PC-9 (cell line): ENCODE measurements around the gene NEIL1. TPM values are rescaled to one million over a fixed set of nuclear protein-coding genes. Genes with fewer than 3 reads are reported as not detected.
"Not testable (repeated sequence)": the region's sequence is repeated elsewhere in the genome, so short reads cannot be mapped to it uniquely, and the experiment has no call there.

Source experiments
- Bru-seq: library from RNA; stranded (reverse); fragments of 400-500 nt; gene quantifications from one replicate; lab custom pipeline; 2021; lab: Mats Ljungman, UMichigan
- BruChase-seq, 2 experiments: library from RNA; stranded (reverse); fragments of 400-500 nt; gene quantifications; one replicate each; lab custom pipeline; 2021; lab: Mats Ljungman, UMichigan
- BruUV-seq: library from RNA; stranded (reverse); fragments of 400-500 nt; replicated peaks from 2 replicates; lab custom pipeline; 2021; lab: Mats Ljungman, UMichigan
- CTCF ChIA-PET: fragments of 300-600 bp; sonication (Branson Sonifier 250); formaldehyde crosslinking; loops from one replicate; lab custom pipeline; 2022; ENCODE audit warnings: antibody characterized with exemption; lab: Charles Lee
- POLR2A ChIA-PET: fragments of 300-600 bp; sonication (Branson Sonifier 250); formaldehyde crosslinking; loops from one replicate; lab custom pipeline; 2022; ENCODE audit warnings: antibody characterized with exemption; ENCODE audit not compliant: unreplicated experiment; lab: Charles Lee
- DNase-seq, 2 experiments: peaks; one replicate each; pipeline versions ENCODE4 v3.0.0 to v3.0.0-alpha.2; 2015 to 2022; ENCODE audit warnings: mixed read lengths in 1 of 2
- H2AFZ ChIP-seq: fragments of 200-600 bp; sonication (generic); 2 replicates; pipeline ENCODE4 v1.8.1; 2017; ENCODE audit warnings: antibody characterized with exemption
- H3F3A ChIP-seq: fragments of 200-600 bp; sonication (generic); 2 replicates; pipeline ENCODE4 v1.8.1; 2017; ENCODE audit warnings: antibody characterized with exemption, mild to moderate bottlenecking, low read depth; ENCODE audit not compliant: insufficient read depth
- H3K27ac ChIP-seq: fragments of 200-600 bp; sonication (generic); 2 replicates; pipeline ENCODE4 v1.6.1; 2016; ENCODE audit warnings: mixed run types
- H3K27me3 ChIP-seq: fragments of 200-600 bp; sonication (generic); 2 replicates; pipeline ENCODE4 v1.6.1; 2016; ENCODE audit warnings: low read depth, mixed run types; ENCODE audit not compliant: insufficient read depth
- H3K36me3 ChIP-seq: fragments of 200-600 bp; sonication (generic); 2 replicates; pipeline ENCODE4 v1.6.1; 2016; ENCODE audit warnings: low read depth, mixed run types
- H3K4me1 ChIP-seq: fragments of 200-600 bp; sonication (generic); replicated peaks from 2 replicates; pipeline ENCODE4 v1.6.1; 2016; ENCODE audit warnings: mixed run types; ENCODE audit not compliant: insufficient read depth
- H3K4me2 ChIP-seq: fragments of 200-600 bp; sonication (generic); 2 replicates; pipeline ENCODE4 v1.6.1; 2017; ENCODE audit warnings: mixed run types
- H3K4me3 ChIP-seq: fragments of 200-600 bp; sonication (generic); 2 replicates; pipeline ENCODE4 v1.6.1; 2016; ENCODE audit warnings: mixed run types
- H3K79me2 ChIP-seq: fragments of 200-600 bp; sonication (generic); 2 replicates; pipeline ENCODE4 v1.6.1; 2017; ENCODE audit warnings: low read depth, mixed run types
- H3K9me2 ChIP-seq: fragments of 200-600 bp; sonication (generic); 2 replicates; pipeline ENCODE4 v1.8.1; 2017; ENCODE audit warnings: mild to moderate bottlenecking; ENCODE audit not compliant: insufficient read depth
- H3K9me3 ChIP-seq: fragments of 200-600 bp; sonication (generic); 2 replicates; pipeline ENCODE4 v1.8.1; 2016; ENCODE audit warnings: low read depth; ENCODE audit not compliant: insufficient read depth
- H4K20me1 ChIP-seq: fragments of 200-600 bp; sonication (generic); 2 replicates; pipeline ENCODE4 v1.8.1; 2017; ENCODE audit not compliant: insufficient read depth
- EZH2 ChIP-seq: fragments of 200-600 bp; sonication (generic); IDR thresholded peaks from 2 replicates; pipeline ENCODE4 v1.8.0; 2017; ENCODE audit warnings: antibody characterized with exemption, low read depth
- intact Hi-C: fragments of 100-400 bp; cut with micrococcal nuclease; formaldehyde crosslinking; loops from one replicate; pipeline ENCODE4 v1.10.0; 2022; ENCODE audit not compliant: unreplicated experiment
- long read RNA-seq: library from polyadenylated mRNA; stranded (forward); transcript quantifications from one replicate; pipeline ENCODE4 v2.0.0, GENCODE V29; 2022
- total RNA-seq: library from RNA; stranded (reverse); gene quantifications from 2 replicates; pipeline ENCODE4 v1.2.3, GENCODE V29; 2021
- TF ChIP-seq, protein P1 (sequence below): fragments of 200-600 bp; sonication (generic); conservative IDR thresholded peaks from 2 replicates; pipeline ENCODE4 v1.6.1; 2017; ENCODE audit warnings: mixed run types, antibody characterized with exemption, mild to moderate bottlenecking, moderate library complexity

The NEIL1 gene, protein sequence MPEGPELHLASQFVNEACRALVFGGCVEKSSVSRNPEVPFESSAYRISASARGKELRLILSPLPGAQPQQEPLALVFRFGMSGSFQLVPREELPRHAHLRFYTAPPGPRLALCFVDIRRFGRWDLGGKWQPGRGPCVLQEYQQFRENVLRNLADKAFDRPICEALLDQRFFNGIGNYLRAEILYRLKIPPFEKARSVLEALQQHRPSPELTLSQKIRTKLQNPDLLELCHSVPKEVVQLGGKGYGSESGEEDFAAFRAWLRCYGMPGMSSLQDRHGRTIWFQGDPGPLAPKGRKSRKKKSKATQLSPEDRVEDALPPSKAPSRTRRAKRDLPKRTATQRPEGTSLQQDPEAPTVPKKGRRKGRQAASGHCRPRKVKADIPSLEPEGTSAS
- total RNA-seq (21.3 and 27.1 TPM in 2 replicates), Bru-seq, nascent RNA (percentile 36 among the genes with signal in this experiment), BruChase-seq, experiment 1, labeled RNA remaining after a 2-hour chase (percentile 53 among the genes with signal in this experiment), BruChase-seq, experiment 2, labeled RNA remaining after a 6-hour chase (percentile 51 among the genes with signal in this experiment)
- long read RNA-seq, result 0 reads

DNA sequence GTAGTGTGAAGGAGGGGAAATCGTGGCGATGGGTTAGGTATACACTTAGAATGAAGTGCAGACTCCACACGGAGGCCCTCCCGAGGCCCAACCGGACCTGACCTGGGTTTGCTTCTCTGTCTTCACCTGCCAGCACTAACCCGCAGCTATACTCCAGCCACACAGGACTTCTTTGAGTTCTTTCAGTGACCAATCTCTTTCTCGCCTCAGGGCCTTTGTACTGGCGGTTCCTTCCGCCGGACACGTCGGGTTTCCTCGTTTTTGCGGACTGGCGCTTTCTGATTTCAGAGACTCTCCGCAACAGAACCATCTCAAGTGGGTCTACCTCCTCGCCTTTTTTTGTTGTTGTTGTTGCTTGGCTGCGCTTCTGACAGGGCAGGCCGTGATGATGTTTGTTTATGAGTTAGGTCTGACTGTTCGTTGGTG lies at the start of gene NEIL1:
TSS of gene NEIL1 (plus strand) at position 244 of the 426 bp plus-strand sequence. CDS start 1,867 bp downstream, outside the sequence.
- CTCF ChIA-PET, result no interaction called here
- no peak for DNase-seq
- intact Hi-C loops, result no loop called here
- H3K9me3 ChIP-seq, result no peaks in the 10 kb centered on the region
- H4K20me1 ChIP-seq, result no peaks in the 10 kb centered on the region
- peak within 1 kb of the TSS; percentile 84 for H2AFZ ChIP-seq
- H3K36me3 ChIP-seq, result no peaks in the 10 kb centered on the region
- POLR2A ChIA-PET, result no interaction called here
- H3K79me2 ChIP-seq, result no peaks in the 10 kb centered on the region
- H3K4me2 ChIP-seq, result peak within 1 kb of the TSS; percentile 100
- H3K27me3 ChIP-seq, result no peaks in the 10 kb centered on the region
- no TSS peak for BruUV-seq
- TF ChIP-seq, protein P1, sequence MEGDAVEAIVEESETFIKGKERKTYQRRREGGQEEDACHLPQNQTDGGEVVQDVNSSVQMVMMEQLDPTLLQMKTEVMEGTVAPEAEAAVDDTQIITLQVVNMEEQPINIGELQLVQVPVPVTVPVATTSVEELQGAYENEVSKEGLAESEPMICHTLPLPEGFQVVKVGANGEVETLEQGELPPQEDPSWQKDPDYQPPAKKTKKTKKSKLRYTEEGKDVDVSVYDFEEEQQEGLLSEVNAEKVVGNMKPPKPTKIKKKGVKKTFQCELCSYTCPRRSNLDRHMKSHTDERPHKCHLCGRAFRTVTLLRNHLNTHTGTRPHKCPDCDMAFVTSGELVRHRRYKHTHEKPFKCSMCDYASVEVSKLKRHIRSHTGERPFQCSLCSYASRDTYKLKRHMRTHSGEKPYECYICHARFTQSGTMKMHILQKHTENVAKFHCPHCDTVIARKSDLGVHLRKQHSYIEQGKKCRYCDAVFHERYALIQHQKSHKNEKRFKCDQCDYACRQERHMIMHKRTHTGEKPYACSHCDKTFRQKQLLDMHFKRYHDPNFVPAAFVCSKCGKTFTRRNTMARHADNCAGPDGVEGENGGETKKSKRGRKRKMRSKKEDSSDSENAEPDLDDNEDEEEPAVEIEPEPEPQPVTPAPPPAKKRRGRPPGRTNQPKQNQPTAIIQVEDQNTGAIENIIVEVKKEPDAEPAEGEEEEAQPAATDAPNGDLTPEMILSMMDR, result no peak
- TF ChIP-seq EZH2, result no peak
- H3K4me3 ChIP-seq, result peak within 1 kb of the TSS; percentile 84
- no peak within 1 kb of the TSS for H3K27ac ChIP-seq
- H3K9me2 ChIP-seq, result no peaks in the 10 kb centered on the region
- H3F3A ChIP-seq, result 0 out of 2 replicates have a peak, but pooled peaks cover 3% of the 10 kb centered on the region
- H3K4me1 ChIP-seq, result no peaks in the 10 kb centered on the region

DNA sequence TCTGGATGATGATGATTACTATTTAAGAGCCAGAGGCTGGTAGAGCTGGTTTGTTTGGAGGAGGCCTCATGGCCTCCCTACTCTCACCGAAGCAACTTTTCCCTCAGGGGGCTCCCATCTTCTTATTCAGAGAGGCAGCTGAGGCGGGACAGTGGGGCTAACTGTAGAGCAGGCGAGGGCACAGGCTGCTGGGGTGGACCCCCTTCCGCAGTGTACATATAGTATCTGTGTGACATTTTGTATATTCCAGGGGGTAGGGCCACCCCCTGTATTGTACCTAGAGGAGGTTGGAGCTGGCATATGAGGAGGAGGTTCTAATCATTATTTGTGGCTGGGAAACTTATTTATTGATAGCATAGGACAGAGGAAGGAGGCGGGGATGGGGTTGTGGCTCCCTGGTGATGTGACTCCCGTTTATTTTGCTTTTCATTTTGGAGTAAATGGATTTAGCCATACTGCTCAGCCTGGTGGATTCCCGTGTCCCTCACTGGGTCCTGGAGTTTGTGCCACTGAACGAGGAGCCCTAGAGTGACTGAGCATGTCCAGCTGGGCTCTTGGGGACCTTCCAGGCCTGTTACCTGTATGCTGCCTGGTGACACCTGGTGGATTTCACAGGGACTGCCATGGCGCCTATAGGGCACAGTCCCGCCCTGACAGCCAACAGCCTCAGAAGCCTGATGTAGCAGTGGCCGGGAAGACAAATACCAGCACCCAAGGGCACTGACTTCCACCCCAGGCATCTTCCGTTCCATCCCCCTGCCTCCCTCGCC lies 48.1 kb upstream of the NEIL1 start:
- H3K27ac ChIP-seq, H3K9me3 ChIP-seq, CTCF ChIA-PET, H3K4me1 ChIP-seq, H4K20me1 ChIP-seq, H3F3A ChIP-seq, POLR2A ChIA-PET, H3K4me2 ChIP-seq, H3K27me3 ChIP-seq, H3K36me3 ChIP-seq, DNase-seq, H3K9me2 ChIP-seq, BruUV-seq, intact Hi-C loops, H3K4me3 ChIP-seq, H3K79me2 ChIP-seq, H2AFZ ChIP-seq: not testable (repeated sequence)

DNA sequence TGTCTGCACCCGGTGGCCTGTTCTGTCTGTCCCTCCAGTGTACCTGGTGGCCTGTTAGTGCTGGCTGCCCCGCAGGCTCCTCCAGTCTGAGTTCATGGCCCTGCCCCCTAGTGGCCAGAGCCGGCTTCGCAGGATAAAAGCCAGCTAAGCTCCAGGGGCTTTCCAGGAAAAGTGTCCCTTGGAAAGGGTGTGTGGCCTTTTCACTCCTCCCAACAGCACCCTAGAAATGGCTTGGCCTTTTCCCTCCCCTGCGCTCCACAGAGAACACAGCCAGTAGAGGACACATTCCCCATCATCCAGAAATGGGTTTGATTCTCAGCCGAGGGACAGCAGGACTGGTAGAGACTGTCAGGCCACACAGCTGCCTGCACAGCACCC lies 47.5 kb upstream of the NEIL1 start:
- POLR2A ChIA-PET, H3K27me3 ChIP-seq, BruUV-seq, H3K4me1 ChIP-seq, H3K36me3 ChIP-seq, H3K9me3 ChIP-seq, H3K9me2 ChIP-seq, H4K20me1 ChIP-seq, intact Hi-C loops, H2AFZ ChIP-seq, H3K4me3 ChIP-seq, H3K79me2 ChIP-seq, DNase-seq, H3F3A ChIP-seq, CTCF ChIA-PET, H3K4me2 ChIP-seq, H3K27ac ChIP-seq: not testable (repeated sequence)
- TF ChIP-seq, protein P1, result peak; percentile 62

DNA sequence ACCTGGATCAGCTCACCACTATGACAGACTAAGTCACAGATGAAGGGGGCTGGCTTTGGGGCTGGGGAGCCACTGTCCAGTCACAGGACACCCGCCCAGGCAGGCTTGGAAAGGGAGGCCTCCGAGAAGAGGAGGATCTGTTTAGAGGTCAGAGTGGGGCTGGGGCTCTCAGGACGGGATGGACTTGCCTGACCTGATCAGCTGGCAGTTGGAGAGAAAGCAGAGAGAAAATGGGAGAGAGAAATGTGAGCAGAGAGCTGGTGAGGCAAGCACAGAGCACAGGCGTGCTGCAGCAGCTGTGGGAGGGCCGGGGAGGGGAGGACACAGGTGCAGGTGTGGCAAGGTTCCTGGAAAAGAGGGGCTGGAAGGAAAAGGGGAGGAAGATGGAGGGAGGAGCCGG lies 46.8 kb upstream of the NEIL1 start:
- H3K27me3 ChIP-seq, H3K9me3 ChIP-seq, H3K4me3 ChIP-seq, H3K36me3 ChIP-seq, H4K20me1 ChIP-seq, H3F3A ChIP-seq, H3K9me2 ChIP-seq, POLR2A ChIA-PET, H2AFZ ChIP-seq, BruUV-seq, H3K27ac ChIP-seq, intact Hi-C loops, H3K79me2 ChIP-seq, H3K4me2 ChIP-seq, H3K4me1 ChIP-seq: not testable (repeated sequence)
- CTCF ChIA-PET, result interaction anchor here (0.6 to 0.7 kb wide), 2 partner anchors 270 to 832 kb away, joined by 3 to 4 read pairs; no protein-coding TSS in a partner anchor
- peak in 1 of 2 experiments; percentile 25 for DNase-seq
